Thoracic aorta (tissue), 2 donors: ENCODE measurements around the gene SSTR4. TPM values are rescaled to one million over a fixed set of nuclear protein-coding genes. Genes with fewer than 3 reads are reported as not detected.

Source experiments
- ATAC-seq: fragments of 150-250 bp; one replicate; pipeline ENCODE4 v1.8.0; 2017; ENCODE audit warnings: low read depth; ENCODE audit not compliant: insufficient number of reproducible peaks, low FRiP score
- DNase-seq: peaks from one replicate; pipeline ENCODE4 v3.0.0-alpha.2; 2020; ENCODE audit warnings: low spot score
- H3K27ac ChIP-seq, 2 donors: fragments of 200-600 bp; sonication (generic); 1 replicate in 1 of 2; 2 replicates in 1 of 2; pipeline ENCODE4 v1.5.1; 2016; ENCODE audit warnings: mild to moderate bottlenecking in 2 of 2, moderate library complexity in 2 of 2
- H3K27me3 ChIP-seq: fragments of 200-600 bp; sonication (generic); replicated peaks from 2 replicates; pipeline ENCODE4 v1.6.0; 2016; ENCODE audit warnings: mild to moderate bottlenecking; ENCODE audit not compliant: insufficient read depth
- H3K36me3 ChIP-seq: fragments of 200-600 bp; sonication (generic); one replicate; pipeline ENCODE4 v1.5.1; 2016
- H3K4me1 ChIP-seq, 2 donors: fragments of 200-600 bp; sonication (generic); 1 replicate in 1 of 2; 2 replicates in 1 of 2; pipeline versions ENCODE4 v1.5.1 to v1.6.0; 2016; ENCODE audit warnings: low read depth in 2 of 2, mild to moderate bottlenecking in 1 of 2; ENCODE audit not compliant: control insufficient read depth in 1 of 2
- H3K4me3 ChIP-seq: fragments of 200-600 bp; sonication (generic); 2 replicates; pipeline ENCODE4 v1.5.1; 2016; ENCODE audit warnings: mild to moderate bottlenecking
- H3K9me3 ChIP-seq: fragments of 200-600 bp; sonication (generic); 2 replicates; pipeline ENCODE4 v1.5.1; 2016
- total RNA-seq, 2 donors: library from RNA; depleted of rRNA; stranded (reverse); fragments of >200 nt; gene quantifications; one replicate each; pipeline versions ENCODE4 v1.1.0 to v1.2.3, GENCODE V29; 2016
- TF ChIP-seq, protein P1 (sequence below): fragments of 200-600 bp; sonication (generic); IDR thresholded peaks from one replicate; pipeline ENCODE4 v1.5.1; 2019; ENCODE audit warnings: antibody characterized with exemption

Gene SSTR4
- total RNA-seq, 2 donors from 2014 or later: not detected

DNA sequence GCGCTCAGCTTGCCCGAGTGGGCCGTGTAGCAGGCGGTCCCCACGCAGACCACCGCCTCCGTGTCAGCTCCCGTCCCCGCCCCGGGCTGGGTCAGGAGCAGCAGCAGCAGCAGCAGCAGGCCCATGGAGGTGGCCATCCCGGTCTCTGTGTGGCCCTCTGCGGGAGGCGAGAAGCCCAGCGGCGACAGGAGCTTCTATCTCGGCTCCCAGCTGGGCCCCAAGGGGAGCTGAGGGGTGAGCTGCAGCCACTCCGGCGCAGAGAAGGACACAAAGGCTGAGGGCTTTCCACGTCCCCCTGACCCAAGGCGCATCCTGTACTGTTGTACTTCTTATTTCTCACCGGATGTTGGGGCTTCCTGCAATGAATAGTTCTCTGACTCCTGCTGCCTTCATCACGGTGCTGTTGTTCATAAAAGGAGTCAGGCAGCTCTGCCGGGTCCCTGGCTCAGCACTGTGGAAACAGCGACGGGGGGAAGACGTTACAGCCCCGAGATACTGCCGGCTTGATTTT lies 51.0 kb downstream of the SSTR4 start, which contains the start of gene CD93:
TSS of gene CD93 (minus strand) at position 269 of the 511 bp plus-strand sequence. CDS start at position 137, 132 bp downstream.
- peak; percentile 50 for ATAC-seq
- Histone ChIP-seq H3K4me1 (peaks cover 5 to 65% of the 10 kb centered on the region in 2 donors), H3K27me3 (no peaks in the 10 kb centered on the region), H3K27ac (peak within 1 kb of the TSS; percentile 97), H3K9me3 (no peaks in the 10 kb centered on the region), H3K4me3 (peak within 1 kb of the TSS; percentile 61), H3K36me3 (no peaks in the 10 kb centered on the region)
- TF ChIP-seq, protein P1, sequence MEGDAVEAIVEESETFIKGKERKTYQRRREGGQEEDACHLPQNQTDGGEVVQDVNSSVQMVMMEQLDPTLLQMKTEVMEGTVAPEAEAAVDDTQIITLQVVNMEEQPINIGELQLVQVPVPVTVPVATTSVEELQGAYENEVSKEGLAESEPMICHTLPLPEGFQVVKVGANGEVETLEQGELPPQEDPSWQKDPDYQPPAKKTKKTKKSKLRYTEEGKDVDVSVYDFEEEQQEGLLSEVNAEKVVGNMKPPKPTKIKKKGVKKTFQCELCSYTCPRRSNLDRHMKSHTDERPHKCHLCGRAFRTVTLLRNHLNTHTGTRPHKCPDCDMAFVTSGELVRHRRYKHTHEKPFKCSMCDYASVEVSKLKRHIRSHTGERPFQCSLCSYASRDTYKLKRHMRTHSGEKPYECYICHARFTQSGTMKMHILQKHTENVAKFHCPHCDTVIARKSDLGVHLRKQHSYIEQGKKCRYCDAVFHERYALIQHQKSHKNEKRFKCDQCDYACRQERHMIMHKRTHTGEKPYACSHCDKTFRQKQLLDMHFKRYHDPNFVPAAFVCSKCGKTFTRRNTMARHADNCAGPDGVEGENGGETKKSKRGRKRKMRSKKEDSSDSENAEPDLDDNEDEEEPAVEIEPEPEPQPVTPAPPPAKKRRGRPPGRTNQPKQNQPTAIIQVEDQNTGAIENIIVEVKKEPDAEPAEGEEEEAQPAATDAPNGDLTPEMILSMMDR: no peak
- no peak for DNase-seq

DNA sequence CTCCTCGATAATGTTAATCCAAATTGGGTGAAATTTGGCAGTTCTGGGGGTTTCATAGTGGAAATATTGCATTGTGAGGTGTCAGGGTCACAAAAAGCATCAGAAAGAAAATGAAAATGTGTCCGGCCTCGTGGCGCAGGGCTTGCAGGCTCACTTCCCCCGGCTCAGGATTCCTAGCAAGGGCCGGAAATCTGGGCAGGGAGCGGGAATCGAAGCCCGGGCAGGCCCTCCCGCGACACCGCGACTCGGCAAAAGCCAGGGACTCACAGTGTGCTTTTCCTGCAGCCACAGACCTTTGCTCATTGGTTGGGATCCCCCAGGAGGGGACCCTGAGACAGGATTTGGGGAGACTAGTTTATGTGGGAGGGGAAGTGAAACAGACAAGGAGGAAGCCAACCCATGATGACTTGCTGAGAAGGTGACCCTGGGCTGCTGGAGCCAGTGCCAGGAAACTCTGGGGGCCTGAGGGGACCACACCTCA lies 51.9 kb downstream of the SSTR4 start:
- H3K4me3 ChIP-seq: peak overlapping the region; percentile 61
- TF ChIP-seq, protein P1: no peak
- H3K4me1 ChIP-seq: peaks cover 5 to 64% of the 10 kb centered on the region in 2 donors
- no peaks in the 10 kb centered on the region for H3K36me3 ChIP-seq
- H3K27me3 ChIP-seq: no peaks in the 10 kb centered on the region
- no peak for DNase-seq
- ATAC-seq: no peak
- H3K9me3 ChIP-seq: no peaks in the 10 kb centered on the region
- H3K27ac ChIP-seq: peak overlapping the region; percentile 97

DNA sequence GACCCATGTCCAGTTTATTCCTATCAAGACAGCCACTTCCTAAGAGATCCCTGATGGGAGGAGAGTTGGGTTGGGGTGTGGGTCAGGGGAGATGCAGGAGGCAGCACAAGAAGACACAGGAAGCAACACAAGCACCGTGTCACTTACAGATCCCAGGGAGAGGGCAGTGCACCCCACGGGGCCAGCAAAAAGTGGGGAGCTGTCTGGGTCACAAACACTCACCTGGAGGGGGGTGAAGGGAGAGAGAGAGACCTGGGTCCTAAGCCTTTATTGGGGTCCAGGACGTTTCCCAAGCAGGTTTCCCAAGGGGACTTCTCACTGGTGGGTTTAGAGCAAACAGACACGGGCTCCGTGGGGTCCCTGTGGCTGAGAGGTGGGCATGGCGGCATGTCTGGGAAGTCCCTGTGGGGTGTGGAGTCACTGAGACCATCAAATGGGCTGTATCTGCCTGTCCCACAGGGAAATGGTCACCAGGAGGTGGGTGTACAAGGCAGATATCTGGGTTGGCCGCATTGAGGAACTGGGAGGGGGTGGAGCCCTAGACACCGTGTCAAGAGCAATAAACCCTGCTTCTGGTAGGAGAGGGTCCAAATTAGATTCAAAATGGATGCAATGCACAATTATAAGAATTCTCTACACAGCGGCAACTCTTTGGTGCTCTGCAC lies 52.6 kb downstream of the SSTR4 start:
- H3K36me3 ChIP-seq: no peaks in the 10 kb centered on the region
- H3K27ac ChIP-seq: peak overlapping the region; percentile 97
- peaks cover 9 to 64% of the 10 kb centered on the region in 2 donors for H3K4me1 ChIP-seq
- H3K27me3 ChIP-seq: no peaks in the 10 kb centered on the region
- no peaks in the 10 kb centered on the region for H3K9me3 ChIP-seq
- DNase-seq: no peak
- TF ChIP-seq, protein P1: no peak
- no peak for ATAC-seq
- no peak overlapping the region for H3K4me3 ChIP-seq

Other genes with a start within 250 kb of the SSTR4 start
- 100 to 1,000 TPM; 106 to 266 TPM for gene THBD, start 14.4 kb downstream of the SSTR4 start, total RNA-seq
- 100 to 1,000 TPM in 1 of 2 donors, 10 to 100 TPM in 1; 99.2 to 163 TPM for gene CD93, start 51.0 kb downstream of the SSTR4 start, total RNA-seq